Measurements from ENCODE around the gene ABHD16B.
A peak's percentile ranks its signal among the peaks of the same experiment; 100 is the strongest.
"Not testable (repeated sequence)": the region's sequence is repeated elsewhere in the genome, so short reads cannot be mapped to it uniquely, and the experiment has no call there.

ABHD16B gene

DNA sequence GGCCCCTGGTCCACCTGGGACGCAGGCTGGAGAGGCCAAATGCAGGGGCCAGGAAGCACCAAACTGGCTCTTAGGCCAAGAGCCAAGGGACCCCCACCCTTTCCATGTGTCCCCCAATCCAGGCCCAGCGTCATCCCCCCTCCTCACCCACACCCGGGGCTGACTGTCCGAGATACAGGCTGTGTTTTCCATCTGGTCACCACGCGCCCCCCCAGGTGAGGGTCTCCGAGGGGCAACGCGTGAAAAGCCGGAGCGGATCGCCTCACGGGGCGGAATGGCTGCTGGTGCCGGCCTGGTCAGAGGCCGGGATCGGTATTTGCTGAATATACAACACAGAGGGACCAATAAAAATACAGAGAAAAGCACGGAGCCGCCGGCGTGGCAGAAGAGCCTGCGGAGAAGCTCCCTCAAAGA lies 5.2 kb upstream of the ABHD16B start:
- no peak for DNase-seq

DNA sequence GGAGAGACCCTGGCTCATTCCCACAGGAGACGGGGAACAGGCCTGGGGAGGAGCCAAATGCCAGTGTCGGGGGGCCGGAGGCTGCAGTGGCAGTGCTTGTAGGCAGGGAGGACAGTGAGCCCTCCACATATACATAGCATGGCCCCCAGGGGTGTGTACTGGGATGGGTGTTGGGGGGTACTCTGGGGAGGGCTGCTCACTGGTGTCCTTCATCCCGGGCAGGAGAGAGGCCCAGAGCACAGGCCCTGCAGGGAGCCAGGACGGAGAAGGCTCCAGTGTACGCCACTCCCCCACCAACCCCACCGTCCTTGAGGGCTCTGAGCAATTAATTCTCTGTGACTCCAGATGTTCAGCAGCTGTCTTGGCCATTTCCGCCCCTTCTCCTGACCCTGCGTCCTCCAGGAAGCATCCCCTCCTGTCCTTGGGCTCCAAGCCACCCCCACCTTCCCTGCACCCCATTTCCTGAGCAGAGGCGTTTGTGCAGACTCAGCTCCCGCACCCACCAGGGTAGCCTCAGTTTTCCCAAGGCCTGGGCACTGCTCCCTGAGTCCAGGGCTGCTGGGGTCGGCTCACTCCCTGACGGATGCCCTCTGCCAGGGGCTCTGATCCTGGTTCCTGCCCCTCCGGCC lies 3.4 kb upstream of the ABHD16B start:
- peak in 1 of 2 donors; percentile 20 for DNase-seq

DNA sequence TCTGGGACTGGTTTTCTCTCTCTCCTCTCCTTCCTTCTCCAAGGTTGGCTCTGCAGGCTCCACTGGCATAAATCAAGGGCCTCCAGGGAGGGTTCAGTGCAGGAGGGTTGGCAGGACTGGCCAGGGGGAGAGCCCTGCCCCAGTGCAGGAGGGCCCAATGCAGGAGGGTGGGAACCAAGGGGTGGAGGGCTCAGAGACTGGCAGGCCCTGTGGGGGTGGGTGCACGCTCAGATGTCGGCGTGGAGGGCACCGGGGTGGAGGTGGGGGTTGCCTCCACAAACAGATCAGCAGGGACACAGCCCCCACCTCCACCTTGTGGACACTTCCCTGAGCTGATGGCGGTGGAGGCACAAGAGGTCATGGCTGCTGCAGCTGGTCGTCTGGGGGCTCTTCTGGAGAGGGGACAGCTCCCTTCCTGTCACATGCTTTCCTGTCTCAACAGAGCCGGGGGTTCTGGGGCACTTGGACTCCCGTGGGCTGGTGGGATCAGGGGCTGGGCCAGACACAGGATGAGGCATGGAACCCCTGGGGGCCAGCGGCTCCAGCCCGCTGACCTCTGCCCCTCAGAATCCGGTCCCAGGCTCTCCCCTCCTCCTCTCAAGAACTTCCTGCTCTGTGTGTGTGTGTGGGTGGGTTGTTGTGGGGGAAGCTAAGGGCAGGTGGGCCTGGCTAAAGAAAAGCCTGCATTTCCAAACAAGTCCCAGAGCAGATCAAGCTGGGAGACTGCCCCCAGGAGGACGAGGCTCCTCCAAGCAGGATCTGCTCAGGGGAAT lies 2.7 kb upstream of the ABHD16B start:
- no peak for DNase-seq

DNA sequence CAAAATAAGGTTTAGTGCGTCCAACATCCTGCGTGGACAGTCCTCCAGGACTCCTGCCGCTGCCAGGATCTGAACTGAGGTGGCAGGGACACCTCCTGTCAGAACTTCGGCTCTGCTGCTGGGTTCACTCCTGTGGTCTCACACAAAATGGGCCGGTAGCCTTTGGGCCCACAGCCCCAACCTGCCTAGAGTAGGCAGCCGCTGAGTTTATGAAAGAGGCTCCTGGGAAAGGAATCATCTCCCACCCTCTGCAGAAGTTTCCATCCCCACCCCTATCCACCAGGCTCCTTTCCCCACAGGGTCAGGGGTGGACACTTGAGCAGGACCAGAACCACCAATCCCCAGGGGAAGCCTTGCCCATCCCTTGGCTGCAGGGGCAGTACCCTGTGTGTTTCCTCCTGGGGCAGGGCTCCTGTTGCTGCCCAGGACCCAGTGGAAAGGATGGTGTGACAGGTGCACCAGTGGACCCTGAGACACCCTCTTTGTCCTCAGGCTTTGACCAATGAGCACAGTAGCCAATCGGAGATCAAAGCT lies 2.1 kb upstream of the ABHD16B start:
- DNase-seq: no peak

DNA sequence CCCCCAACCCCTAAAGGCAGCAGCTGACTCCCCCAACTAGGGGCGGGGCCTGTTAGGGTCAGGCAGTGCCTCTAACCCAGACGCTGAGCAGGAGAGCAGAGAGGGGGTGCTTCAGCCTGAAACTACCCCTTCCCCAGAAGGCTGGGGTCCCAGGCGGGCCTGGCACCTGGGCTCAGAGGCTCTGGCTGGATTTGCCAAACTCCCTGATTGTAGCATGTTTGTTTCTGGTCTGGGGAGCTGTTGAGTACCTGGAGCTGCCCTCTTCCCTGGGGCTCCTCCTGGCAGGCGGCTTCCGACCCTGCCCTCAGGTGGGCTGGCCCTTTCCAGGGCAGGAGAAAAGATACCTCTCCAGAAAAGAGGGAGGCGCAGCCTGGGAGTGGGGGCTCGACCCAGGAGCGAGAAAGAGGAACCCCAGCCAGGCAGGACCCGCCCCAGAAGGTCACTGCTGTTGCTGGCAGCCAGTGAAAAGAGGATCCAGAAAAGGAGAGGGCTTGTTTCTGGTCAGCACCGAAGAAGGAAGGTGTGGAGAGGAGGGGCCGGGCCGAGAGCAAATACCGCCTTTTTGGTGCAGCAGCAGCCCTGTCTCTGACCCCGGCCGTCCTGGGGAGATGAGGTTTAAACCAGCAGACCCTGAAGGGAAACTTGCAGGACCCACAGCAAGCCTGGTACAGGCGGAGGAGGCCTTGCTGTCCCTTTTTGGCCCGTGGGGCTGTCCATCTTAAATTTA lies 810 bp upstream of the ABHD16B start:
- no peak for DNase-seq

DNA sequence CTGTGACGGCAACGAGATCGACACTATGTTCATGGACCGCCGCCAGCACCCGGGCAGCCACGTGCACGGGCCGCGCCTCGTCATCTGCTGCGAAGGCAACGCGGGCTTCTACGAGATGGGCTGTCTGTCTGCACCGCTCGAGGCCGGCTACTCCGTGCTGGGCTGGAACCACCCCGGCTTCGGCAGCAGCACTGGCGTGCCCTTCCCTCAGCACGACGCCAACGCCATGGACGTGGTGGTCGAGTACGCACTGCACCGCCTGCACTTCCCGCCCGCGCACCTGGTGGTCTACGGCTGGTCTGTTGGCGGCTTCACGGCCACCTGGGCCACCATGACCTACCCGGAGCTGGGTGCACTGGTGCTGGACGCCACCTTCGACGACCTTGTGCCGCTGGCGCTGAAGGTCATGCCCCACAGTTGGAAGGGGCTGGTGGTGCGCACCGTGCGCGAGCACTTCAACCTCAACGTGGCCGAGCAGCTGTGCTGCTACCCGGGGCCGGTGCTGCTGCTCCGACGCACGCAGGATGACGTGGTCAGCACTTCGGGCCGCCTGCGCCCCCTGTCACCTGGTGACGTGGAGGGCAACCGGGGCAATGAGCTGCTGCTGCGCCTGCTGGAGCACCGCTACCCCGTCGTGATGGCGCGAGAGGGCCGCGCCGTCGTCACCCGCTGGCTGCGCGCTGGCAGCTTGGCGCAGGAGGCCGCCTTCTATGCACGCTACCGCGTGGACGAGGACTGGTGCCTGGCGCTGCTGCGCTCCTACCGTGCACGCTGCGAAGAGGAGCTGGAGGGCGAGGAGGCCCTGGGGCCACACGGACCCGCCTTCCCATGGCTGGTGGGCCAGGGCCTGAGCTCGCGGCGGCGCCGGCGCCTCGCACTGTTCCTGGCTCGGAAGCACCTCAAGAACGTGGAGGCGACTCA lies 943 bp downstream of the ABHD16B start:
- no peak for DNase-seq

DNA sequence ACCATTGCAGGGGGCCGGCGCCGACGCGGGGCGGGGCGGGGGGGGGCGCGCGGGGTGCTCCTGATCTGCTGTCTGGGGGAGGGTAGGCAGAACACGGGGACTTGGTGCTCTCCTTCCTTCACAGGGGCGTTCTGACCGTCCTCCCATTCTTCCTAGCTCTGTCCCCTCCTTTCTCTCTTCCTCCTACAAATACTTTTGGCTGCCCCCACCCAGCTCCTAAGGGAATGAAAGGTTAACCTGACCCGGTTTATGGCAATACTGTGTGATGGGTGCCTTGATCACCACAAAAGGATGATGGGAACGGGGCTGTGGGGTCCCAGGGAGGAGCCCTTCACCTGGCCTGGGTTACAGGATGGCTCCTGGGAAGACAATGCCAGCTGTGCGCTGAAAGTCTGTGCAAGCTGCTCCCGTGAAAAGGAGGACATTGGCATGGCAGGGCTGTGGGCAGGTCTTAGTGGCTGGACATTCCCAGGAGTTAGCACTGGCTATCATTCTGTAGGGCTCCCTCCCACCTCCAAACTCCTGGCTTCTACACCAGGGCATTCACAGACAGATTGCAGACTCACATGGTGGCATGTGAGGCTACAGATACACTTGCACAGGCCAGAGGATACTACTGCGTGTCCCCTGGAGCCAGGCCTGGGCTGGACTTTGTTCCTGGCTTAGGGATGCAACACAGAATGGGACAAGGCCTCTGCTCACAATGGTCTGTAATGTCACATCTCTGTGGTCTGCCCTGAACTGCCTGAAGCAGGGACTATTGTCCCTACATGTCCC lies 1.9 kb downstream of the ABHD16B start:
- no peak for DNase-seq

DNA sequence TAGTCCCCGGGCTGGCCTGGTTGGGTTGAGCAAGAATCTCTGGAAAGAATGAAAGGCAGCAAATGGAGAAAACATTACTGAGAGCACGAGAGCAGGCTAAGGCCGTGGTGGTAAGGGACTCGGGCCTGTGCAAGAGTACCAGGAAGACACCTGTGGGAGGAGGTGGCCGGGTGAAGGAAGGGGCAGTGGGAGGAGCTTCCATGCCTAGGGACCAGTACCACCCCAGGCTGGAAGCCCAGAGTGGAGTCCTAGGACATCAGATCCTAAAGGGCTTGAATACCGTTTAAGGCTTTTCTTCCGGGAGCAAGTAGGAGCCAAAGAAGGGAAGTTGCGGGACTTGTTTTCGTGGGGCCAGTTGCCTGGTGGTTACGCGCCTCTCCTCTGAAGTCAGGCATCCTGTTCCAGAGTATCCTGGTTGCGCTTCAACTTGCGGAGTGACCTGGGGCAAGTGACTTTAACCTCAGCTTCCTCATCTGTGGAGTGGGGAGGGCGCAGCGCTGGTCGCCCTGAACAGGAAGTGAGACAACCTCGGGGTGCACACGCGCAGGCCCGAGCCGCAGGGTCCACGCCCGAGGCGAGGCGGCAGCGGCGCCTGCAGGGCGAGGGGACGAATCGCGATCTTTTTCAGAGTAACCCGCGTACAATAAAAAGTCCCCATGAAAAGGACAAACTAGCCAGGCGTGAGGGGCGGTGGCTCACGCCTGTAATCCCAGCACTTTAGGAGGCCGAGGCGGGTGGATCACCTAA lies 2.7 kb downstream of the ABHD16B start:
- DNase-seq: peak; percentile 78 to 79

DNA sequence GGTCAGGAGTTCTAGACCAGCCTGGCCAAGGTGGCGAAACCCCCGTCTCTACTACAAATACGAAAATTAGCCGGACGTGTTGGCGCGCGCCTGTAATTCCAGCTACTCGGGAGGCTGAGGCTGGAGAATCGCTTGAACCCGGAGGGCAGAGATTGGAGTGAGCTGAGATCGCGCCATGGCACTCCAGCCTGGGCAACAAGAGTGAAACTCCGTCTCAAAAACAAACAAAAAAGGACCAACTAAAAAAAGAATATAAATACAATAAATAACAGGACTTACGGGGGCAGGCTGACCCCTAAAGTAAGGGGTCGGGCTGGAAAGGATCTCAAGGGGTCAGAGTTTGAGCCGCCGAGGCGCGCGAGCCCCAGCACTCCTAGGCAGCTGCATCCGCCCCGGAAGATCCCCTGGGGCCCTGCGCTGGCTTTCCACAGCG lies 3.3 kb downstream of the ABHD16B start:
- peak in 1 of 2 donors; percentile 32 for DNase-seq

DNA sequence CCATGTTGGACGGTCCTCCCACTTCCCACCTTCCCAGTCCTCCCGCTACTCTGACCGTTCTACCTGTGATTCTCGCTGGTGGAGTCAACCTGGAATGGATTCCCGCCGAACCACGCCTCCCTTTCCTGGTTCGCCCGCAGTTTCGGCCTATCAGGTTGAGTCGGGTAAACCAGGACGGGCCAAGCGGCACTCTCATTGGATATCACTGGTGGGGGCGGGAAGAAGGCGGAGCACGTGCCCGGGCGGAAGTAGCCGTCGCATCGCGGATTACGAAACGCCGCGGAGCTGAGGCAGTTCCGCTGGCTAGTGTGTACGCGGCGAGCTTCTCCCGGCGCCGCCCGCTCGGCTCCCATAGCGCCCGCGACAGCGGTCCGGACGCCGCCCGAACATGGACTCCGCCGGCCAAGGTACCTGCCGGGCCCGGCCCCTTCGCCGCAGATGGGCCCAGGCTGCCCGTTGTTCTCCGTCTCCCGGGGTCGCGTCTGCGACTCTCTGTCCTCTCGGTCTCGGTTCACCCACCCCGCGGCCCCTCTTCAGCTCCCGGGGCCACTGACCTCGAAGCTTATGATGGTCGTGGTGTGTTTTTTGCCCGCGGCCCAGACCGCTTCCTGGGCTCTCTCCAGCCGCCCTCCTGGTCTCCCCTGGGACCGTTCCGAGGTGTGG lies 3.8 kb downstream of the ABHD16B start, which contains the start of gene TPD52L2:
Gene TPD52L2, plus strand, starts transcription at position 293 of the 663 bp plus-strand sequence. Its CDS starts 96 bp downstream, at position 389.
- peak; percentile 98 for DNase-seq

DNA sequence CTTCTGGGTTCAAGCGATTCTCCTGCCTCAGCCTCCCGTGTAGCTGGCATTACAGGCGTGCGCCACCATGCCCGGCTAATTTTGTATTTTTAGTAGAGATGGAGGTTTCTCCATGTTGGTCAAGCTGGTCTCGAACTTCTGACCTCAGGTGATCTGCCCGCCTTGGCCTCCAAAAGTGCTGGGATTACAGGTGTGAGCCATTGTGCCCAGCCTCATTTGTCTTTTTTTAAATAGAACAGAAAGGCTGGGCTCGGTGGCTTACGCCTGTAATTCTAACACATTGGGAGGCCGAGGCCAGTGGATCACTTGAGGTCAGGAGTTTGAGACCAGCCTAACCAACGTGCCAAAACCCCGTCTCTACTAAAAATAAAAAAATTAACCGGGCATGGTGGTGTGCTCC lies 5.7 kb downstream of the ABHD16B start:
- DNase-seq: not testable (repeated sequence)

DNA sequence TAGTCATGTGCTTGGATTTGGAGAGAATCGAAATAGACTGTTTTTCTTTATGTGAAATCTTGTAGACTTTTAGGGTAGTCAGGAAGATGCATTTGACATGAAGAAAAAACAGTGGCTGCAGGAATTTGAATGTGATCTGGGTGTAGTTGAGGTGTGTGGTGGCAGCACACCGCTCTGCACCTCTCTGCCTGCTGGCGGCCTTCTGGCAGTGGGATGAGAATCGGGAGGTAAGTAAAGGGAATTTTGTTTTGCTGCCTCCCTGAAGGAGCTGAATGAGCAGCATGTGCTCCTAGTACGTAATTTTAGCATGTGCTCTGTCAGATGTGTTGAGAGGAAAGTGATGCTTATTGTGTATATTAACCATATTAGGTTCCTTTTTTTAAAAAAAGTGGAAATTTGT lies 7.0 kb downstream of the ABHD16B start:
- DNase-seq: no peak

DNA sequence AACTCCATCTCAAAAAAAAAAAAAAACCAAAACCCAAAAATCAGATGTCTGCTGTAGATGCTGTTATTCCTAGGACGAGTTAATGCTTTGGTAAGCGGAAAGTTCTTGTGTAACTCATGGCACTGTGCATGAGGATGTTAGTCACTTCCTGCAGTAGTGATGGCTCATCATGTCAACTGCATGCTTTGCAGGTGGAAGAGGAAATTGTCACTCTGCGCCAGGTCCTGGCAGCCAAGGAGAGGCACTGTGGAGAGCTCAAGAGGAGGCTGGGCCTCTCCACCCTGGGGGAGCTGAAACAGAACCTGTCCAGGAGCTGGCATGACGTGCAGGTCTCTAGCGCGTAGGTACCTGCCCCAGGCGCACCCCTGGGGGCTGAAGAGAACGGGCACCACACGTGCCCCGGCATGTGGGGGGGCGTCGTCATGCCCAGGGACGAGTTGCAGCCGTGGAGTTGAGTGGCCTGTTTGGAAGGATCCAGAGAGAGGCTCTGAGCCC lies 12.2 kb downstream of the ABHD16B start:
- DNase-seq: peak; percentile 53

DNA sequence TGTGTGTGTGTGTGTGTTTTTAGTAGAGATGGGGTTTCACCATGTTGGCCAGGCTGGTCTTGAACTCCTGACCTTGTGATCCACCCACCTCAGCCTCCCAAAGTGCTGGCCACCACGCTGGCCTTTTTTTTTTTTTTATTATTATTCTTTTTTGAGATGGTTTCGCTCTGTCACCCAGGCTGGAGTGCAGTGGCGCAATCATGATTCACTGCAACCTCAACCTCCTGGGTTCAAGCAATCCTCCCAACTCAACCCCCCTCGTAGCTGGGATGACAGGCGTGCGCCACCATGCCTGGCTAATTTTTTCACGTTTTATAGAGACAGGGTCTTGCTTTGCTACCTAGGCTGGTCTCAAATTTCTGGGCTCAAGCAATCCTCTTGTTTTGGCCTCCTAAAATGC lies 12.9 kb downstream of the ABHD16B start:
- DNase-seq: not testable (repeated sequence)

DNA sequence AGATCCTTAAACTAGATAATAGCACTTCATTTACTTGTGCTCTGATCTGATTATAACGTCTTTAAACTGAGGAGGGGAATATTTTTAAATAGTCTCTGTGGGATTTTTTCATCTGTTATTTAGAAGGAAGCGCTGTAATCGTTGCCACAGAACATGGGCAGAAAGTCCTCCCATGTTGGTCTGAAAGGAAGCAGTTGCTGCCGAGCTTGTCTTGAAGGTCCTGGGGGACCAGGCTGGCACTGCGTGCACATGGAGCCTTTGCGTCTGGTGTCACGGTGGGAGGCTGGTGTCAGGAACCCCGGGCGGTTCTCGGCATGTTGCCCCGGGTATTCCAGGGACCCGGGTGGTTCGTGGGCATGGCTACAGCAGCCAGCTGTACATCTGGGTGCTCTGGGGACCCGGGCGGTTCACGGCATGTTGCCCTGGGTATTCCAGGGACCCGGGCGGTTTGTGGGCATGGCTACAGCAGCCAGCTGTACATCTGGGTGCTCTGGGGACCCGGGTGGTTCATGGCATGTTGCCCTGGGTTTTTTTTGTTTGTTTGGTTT lies 15.3 kb downstream of the ABHD16B start:
- DNase-seq: no peak

DNA sequence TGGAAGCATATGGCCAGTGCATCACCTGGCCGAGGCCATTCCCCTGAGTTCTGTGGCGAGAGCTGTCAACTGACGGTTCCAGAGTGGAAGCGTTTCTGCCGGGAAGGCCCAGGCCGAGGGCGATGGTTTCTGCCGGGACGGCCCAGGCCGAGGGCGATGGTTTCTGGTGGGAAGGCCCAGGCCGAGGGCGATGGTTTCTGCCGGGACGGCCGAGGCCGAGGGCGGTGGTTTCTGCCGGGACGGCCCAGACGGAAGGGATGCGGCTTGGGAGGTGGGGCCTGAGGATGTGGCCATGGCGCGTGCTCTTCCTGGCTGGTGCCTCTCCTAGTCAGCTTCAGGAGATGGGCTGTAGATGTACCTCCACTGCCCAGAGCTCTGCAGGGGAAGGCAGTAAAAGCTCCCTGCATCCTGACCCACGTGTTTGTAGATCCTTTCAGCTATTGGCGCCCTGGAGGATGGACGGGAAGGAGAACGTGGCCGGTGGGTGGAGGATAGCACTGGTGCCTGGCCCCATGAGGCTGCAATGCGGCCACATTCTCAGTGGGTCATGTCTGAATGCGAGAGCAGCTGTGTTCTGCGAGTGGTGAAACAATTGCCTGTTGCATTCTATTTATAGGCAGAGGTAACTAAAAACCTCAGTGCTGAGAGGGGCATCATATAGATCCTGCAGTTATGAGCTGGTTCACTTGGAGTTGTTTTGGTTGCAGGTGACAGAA lies 16.6 kb downstream of the ABHD16B start:
- no peak for DNase-seq

DNA sequence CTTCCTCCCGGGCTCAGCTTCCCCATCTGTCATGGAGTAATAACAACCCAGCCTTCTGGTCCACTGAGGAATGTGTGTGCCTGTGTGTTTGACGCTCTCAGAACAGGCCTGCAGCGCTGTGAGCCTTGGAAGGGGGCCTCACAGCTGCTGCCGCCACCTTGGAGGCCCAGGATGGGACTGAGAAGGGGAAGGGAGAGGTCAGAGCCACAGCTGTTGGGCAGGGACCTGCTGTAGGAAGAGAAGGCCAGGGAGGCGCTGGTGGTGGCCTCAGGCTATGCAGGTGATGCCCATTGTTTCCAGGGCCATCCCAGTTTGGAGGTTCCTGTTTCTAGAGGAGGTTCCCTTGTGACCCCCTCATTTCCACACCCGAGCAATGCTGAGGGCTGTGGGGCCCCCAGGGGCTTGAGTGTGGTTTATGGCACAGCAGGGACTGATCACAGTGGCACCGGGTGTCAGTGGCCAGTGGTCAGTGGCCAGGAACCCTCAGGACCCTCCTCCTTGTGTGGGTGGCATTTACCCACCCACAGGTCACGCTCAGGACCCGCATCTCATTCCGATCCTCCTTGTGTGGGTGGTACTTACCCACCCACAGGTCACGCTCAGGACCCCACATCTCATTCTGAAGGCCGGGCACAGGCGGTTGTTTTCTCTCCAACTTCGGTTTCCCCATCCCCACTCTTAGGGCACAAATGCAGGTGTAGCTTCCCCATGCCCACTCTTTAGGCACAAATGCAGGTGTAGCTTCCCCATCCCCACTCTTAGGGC lies 17.8 kb downstream of the ABHD16B start:
- no peak for DNase-seq

DNA sequence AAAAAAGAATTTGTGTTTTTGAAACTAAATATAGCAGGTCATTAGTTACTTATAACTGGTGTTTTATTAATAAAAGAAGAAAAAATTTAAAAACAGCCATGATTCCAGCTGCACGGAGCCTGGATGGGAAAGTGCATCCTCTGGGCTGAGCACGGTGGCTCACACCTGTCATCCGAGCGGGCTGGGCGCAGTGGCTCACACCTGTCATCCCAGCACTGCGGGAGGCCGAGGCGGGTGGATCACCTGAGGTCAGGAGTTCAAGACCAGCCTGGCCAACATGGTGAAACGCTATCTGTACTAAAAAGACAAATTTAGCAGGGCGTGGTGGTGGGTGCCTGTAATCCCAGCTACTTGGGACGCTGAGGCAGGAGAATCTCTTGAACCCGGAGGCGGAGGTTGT lies 19.6 kb downstream of the ABHD16B start:
- not testable (repeated sequence) for DNase-seq

All from stimulated activated CD4-positive, alpha-beta T cell treated with anti-CD3 and anti-CD28 coated beads, Interleukin-2, amount 100 ng/mL, for 24 hours (primary cell).